H1 (cell line): ENCODE data around the gene GYPC. TPM values are rescaled to one million over a fixed set of nuclear protein-coding genes. Genes with fewer than 3 reads are reported as not detected.

Experiments used
- CTCF ChIA-PET: fragments of 300-600 bp; sonication (Branson Sonifier 250); formaldehyde crosslinking; loops from one replicate; lab custom pipeline; 2021; ENCODE audit not compliant: partially characterized antibody; lab: Charles Lee
- POLR2A ChIA-PET: fragments of 300-600 bp; sonication (Branson Sonifier 250); formaldehyde crosslinking; loops from one replicate; lab custom pipeline; 2021; ENCODE audit warnings: inconsistent platforms; ENCODE audit not compliant: partially characterized antibody; lab: Charles Lee
- DNase-seq, 2 experiments: peaks; one replicate each; pipeline versions ENCODE4 v3.0.0 to v3.0.0-alpha.2; 2010 to 2022; ENCODE audit warnings: low spot score in 2 of 2, low read depth in 1 of 2, mixed read lengths in 1 of 2
- FAIRE-seq: peaks from 2 replicates; lab custom pipeline; 2011; peaks lifted over from hg19 to GRCh38; lab: Jason Lieb, UNC
- H2AFZ ChIP-seq: 2 replicates; pipeline ENCODE4 v1.8.1; 2012; ENCODE audit warnings: low read length, inconsistent platforms
- H2AK5ac ChIP-seq: 2 replicates; pipeline ENCODE4 v1.6.1; 2013; ENCODE audit warnings: low read depth, low read length
- H2BK120ac ChIP-seq: replicated peaks from 2 replicates; pipeline ENCODE3; 2013; ENCODE audit warnings: low read depth, low read length, inconsistent platforms
- H2BK12ac ChIP-seq: 2 replicates; pipeline ENCODE4 v1.6.1; 2013; ENCODE audit warnings: low read depth, low read length
- H2BK15ac ChIP-seq: 2 replicates; pipeline ENCODE4 v1.6.1; 2013; ENCODE audit warnings: low read length
- H2BK20ac ChIP-seq: 2 replicates; pipeline ENCODE4 v1.6.1; 2013; ENCODE audit warnings: low read length
- H2BK5ac ChIP-seq: 2 replicates; pipeline ENCODE4 v1.6.1; 2013; ENCODE audit warnings: low read depth, low read length
- H3K14ac ChIP-seq: 2 replicates; pipeline ENCODE4 v1.6.1; 2013; ENCODE audit warnings: inconsistent platforms; ENCODE audit not compliant: insufficient read length
- H3K18ac ChIP-seq: 2 replicates; pipeline ENCODE4 v1.6.1; 2013; ENCODE audit warnings: low read length; ENCODE audit errors: extremely low read depth
- H3K23ac ChIP-seq: 2 replicates; pipeline ENCODE4 v1.6.1; 2013; ENCODE audit warnings: inconsistent platforms; ENCODE audit not compliant: insufficient read length
- H3K23me2 ChIP-seq: 2 replicates; pipeline ENCODE4 v1.6.1; 2013; ENCODE audit warnings: low read depth, low read length
- H3K27ac ChIP-seq: 2 replicates; pipeline ENCODE4 v1.6.1; 2011; ENCODE audit warnings: low read depth, low read length, inconsistent platforms
- H3K27me3 ChIP-seq, 4 experiments: replicated peaks in 1 of 4; 1 replicate in 1 of 4; 2 replicates in 3 of 4; pipeline versions ENCODE4 v1.6.1 to v1.8.1; 2011 to 2013; ENCODE audit warnings: low read length in 3 of 4, mild to moderate bottlenecking in 3 of 4, inconsistent platforms in 2 of 4, mixed read lengths in 2 of 4, moderate library complexity in 1 of 4; ENCODE audit not compliant: control insufficient read depth in 3 of 4, insufficient read depth in 3 of 4; ENCODE audit errors: extremely low read depth in 1 of 4
- H3K36me3 ChIP-seq, 4 experiments: 2 replicates each; pipeline versions ENCODE4 v1.6.1 to v1.8.1; 2011 to 2013; ENCODE audit warnings: mild to moderate bottlenecking in 4 of 4, low read length in 3 of 4, moderate library complexity in 2 of 4, control low read depth in 1 of 4, inconsistent platforms in 1 of 4; ENCODE audit not compliant: insufficient read depth in 4 of 4, control insufficient read depth in 2 of 4
- H3K4ac ChIP-seq: replicated peaks from 2 replicates; pipeline ENCODE3; 2013; ENCODE audit warnings: low read length, low read depth, mixed read lengths, inconsistent platforms; ENCODE audit not compliant: insufficient read length
- H3K4me1 ChIP-seq, 4 experiments: replicated peaks in 1 of 4; 1 replicate in 1 of 4; 2 replicates in 3 of 4; pipeline versions ENCODE4 v1.6.1 to v1.8.1; 2011 to 2013; ENCODE audit warnings: low read length in 3 of 4, inconsistent platforms in 2 of 4, mixed read lengths in 1 of 4; ENCODE audit not compliant: insufficient read depth in 4 of 4, control insufficient read depth in 3 of 4
- H3K4me2 ChIP-seq, 2 experiments: 2 replicates each; pipeline versions ENCODE4 v1.6.1 to v1.8.1; 2011 to 2013; ENCODE audit warnings: low read depth in 2 of 2, low read length in 2 of 2, control low read depth in 1 of 2, inconsistent platforms in 1 of 2, mild to moderate bottlenecking in 1 of 2; ENCODE audit not compliant: insufficient read depth in 1 of 2
- H3K4me3 ChIP-seq, 4 experiments: fragments of 200-600, 300-600 bp in 1 of 4; sonication (generic), shearing (Covaris generic), sonication (Bioruptor Twin) in 1 of 4; 2 replicates each; pipeline versions ENCODE4 v1.5.1 to v1.8.1; 2011 to 2016; ENCODE audit warnings: low read length in 4 of 4, low read depth in 3 of 4, control low read depth in 2 of 4, inconsistent platforms in 2 of 4, mild to moderate bottlenecking in 2 of 4, mixed read lengths in 1 of 4, moderate library complexity in 1 of 4; ENCODE audit not compliant: insufficient read depth in 2 of 4; ENCODE audit errors: extremely low read depth in 1 of 4
- H3K56ac ChIP-seq: replicated peaks from 2 replicates; pipeline ENCODE3; 2013; ENCODE audit warnings: low read depth, mild to moderate bottlenecking, mixed read lengths, low read length, inconsistent platforms; ENCODE audit not compliant: insufficient read length
- H3K79me1 ChIP-seq: 2 replicates; pipeline ENCODE4 v1.6.1; 2013; ENCODE audit warnings: low read depth, low read length, control low read depth
- H3K79me2 ChIP-seq, 2 experiments: 2 replicates each; pipeline versions ENCODE4 v1.6.1 to v1.8.1; 2012 to 2013; ENCODE audit warnings: low read length in 2 of 2, mild to moderate bottlenecking in 2 of 2, inconsistent platforms in 1 of 2; ENCODE audit not compliant: insufficient read depth in 2 of 2, control insufficient read depth in 1 of 2
- H3K9ac ChIP-seq, 4 experiments: replicated peaks in 1 of 4; 1 replicate in 1 of 4; 2 replicates in 3 of 4; pipeline versions ENCODE4 v1.6.1 to v1.8.1; 2011 to 2013; ENCODE audit warnings: low read depth in 3 of 4, low read length in 3 of 4, control low read depth in 2 of 4, mild to moderate bottlenecking in 2 of 4, moderate library complexity in 2 of 4, inconsistent platforms in 1 of 4; ENCODE audit errors: extremely low read depth in 1 of 4
- H3K9me3 ChIP-seq, 2 experiments: 2 replicates each; pipeline versions ENCODE4 v1.6.1 to v1.8.1; 2012 to 2013; ENCODE audit warnings: mild to moderate bottlenecking in 2 of 2, moderate library complexity in 2 of 2, control low read depth in 1 of 2, inconsistent platforms in 1 of 2, low read depth in 1 of 2, low read length in 1 of 2, mixed read lengths in 1 of 2; ENCODE audit not compliant: insufficient read depth in 2 of 2
- H4K20me1 ChIP-seq, 2 experiments: replicated peaks in 1 of 2; 2 replicates each; pipeline versions ENCODE3 to v1.8.1; 2011 to 2013; ENCODE audit warnings: inconsistent platforms in 2 of 2, low read length in 2 of 2, mild to moderate bottlenecking in 1 of 2; ENCODE audit not compliant: insufficient read depth in 2 of 2, control insufficient read depth in 1 of 2
- H4K5ac ChIP-seq: 2 replicates; pipeline ENCODE4 v1.6.1; 2013; ENCODE audit warnings: low read length, low read depth, mixed read lengths, inconsistent platforms; ENCODE audit not compliant: insufficient read length
- H4K8ac ChIP-seq: 2 replicates; pipeline ENCODE4 v1.8.0; 2013; ENCODE audit warnings: mild to moderate bottlenecking, moderate library complexity, low read length, inconsistent platforms; ENCODE audit not compliant: insufficient read depth; ENCODE audit errors: extremely low read depth
- H4K91ac ChIP-seq: replicated peaks from 2 replicates; pipeline ENCODE3; 2013; ENCODE audit warnings: low read length, mixed read lengths, inconsistent platforms; ENCODE audit not compliant: insufficient read length
- BCL11A ChIP-seq, 2 experiments: IDR thresholded peaks; one replicate each; pipeline ENCODE4 v1.6.1; 2011; ENCODE audit warnings: low read depth in 2 of 2, low read length in 2 of 2, mild to moderate bottlenecking in 2 of 2
- CBX5 ChIP-seq: fragments of 300-800, 300-1000 bp; sonication (generic); IDR thresholded peaks from 2 replicates; pipeline ENCODE4 v1.7.1; 2016; ENCODE audit warnings: antibody characterized with exemption, low read length, low read depth
- EGR1 ChIP-seq: IDR thresholded peaks from 2 replicates; pipeline ENCODE4 v1.6.1; 2011; ENCODE audit warnings: low read depth, low read length, borderline replicate concordance
- JUND ChIP-seq: IDR thresholded peaks from 2 replicates; pipeline ENCODE4 v1.6.1; 2011; ENCODE audit warnings: mild to moderate bottlenecking, improper control_type of control experiment, low read length
- RAD21 ChIP-seq, 2 experiments: IDR thresholded peaks in 1 of 2; conservative IDR thresholded peaks in 1 of 2; 2 replicates each; pipeline ENCODE4 v1.6.1; 2011; ENCODE audit warnings: low read depth in 2 of 2, low read length in 2 of 2, improper control_type of control experiment in 1 of 2, inconsistent platforms in 1 of 2, mild to moderate bottlenecking in 1 of 2, moderate library complexity in 1 of 2
- SUZ12 ChIP-seq: fragments of 200-600 bp; sonication (generic); IDR thresholded peaks from 2 replicates; pipeline ENCODE4 v1.6.1; 2012; ENCODE audit warnings: mild to moderate bottlenecking, inconsistent platforms, low read length, moderate library complexity, mixed read lengths
- TAF1 ChIP-seq: IDR thresholded peaks from 2 replicates; pipeline ENCODE4 v1.6.1; 2011; ENCODE audit warnings: mild to moderate bottlenecking, low read depth, low read length
- WGBS, 2 experiments: shearing (Covaris generic) in 1 of 2; methylation state at CpG; one replicate each; pipeline versions ENCODE4 v1.1.6 to v1.1.7; 2013 to 2015; ENCODE audit warnings: low lambda C conversion rate in 2 of 2, mixed read lengths in 2 of 2, inconsistent platforms in 1 of 2, low coverage in 1 of 2, missing lambda C conversion rate in 1 of 2; ENCODE audit not compliant: insufficient replicate concordance in 2 of 2, insufficient coverage in 1 of 2, insufficient read length in 1 of 2; ENCODE audit errors: extremely low coverage in 1 of 2, missing lambda C conversion rate in 1 of 2; 5-methylcytosine and 5-hydroxymethylcytosine counted together
- polyA plus RNA-seq, 7 experiments: library from polyadenylated mRNA; depleted of rRNA in 3 of 7; stranded (reverse) in 5 of 7; unstranded in 2 of 7; fragments of >200 nt in 5 of 7; fragments of 200-250 nt in 2 of 7; gene quantifications; 1 replicate in 5 of 7; 2 replicates in 1 of 7; 4 replicates in 1 of 7; pipeline versions ENCODE4 v1.2.1 to v1.2.3, GENCODE V29; 2011 to 2013; ENCODE audit warnings: missing spikeins in 2 of 7, mixed read lengths in 2 of 7
- total RNA-seq: library from RNA; stranded (reverse); fragmentation: NEBNext Ultra II Directional; extraction: Animal tissue kit (Norgen Biotek cat#: 25700); gene quantifications from 2 replicates; pipeline ENCODE4 v1.2.1, GENCODE V29; 2021

Gene GYPC
- total and polyA plus RNA-seq, 2 of the 8 experiments (the other 6 are each of a cell fraction or from before 2014, with no cell fraction given): 26.8 to 53.6 TPM

GRCh38 chr2:126620302-126620701 lies 35.7 kb upstream of the GYPC start:
- no peak overlapping the region for H4K91ac ChIP-seq
- H3K56ac ChIP-seq: no peak overlapping the region
- H2AFZ ChIP-seq: no peak overlapping the region
- no peak overlapping the region for H3K18ac ChIP-seq
- H3K9ac ChIP-seq: no peak overlapping the region
- H4K20me1 ChIP-seq: no peaks in the 10 kb centered on the region
- POLR2A ChIA-PET: no interaction called here
- TF ChIP-seq SUZ12: no peak
- TF ChIP-seq BCL11A (IDR thresholded peaks at IDR 0.05; ENCODE audit: low read depth in 2 of 2, low read length in 2 of 2): no peak
- no peak for TF ChIP-seq CBX5
- TF ChIP-seq JUND: no peak
- no peak for TF ChIP-seq TAF1
- no peak for TF ChIP-seq EGR1
- TF ChIP-seq RAD21 (IDR thresholded peaks at IDR 0.05 in 1 of 2, conservative IDR thresholded peaks at IDR 0.05 in 1 of 2; ENCODE audit: low read depth in 2 of 2, low read length in 2 of 2): no peak
- no peak overlapping the region for H2BK20ac ChIP-seq
- no peak overlapping the region for H3K4me3 ChIP-seq
- WGBS, 2 experiments: 92% methylated on average over 2 of the region's 2 CpGs; no CpG with 5 or more reads in 1 of the 2 experiments
- H3K27me3 ChIP-seq: no peaks in the 10 kb centered on the region
- H2BK5ac ChIP-seq: no peak overlapping the region
- no peaks in the 10 kb centered on the region for H3K79me2 ChIP-seq
- H3K9me3 ChIP-seq: no peaks in the 10 kb centered on the region
- no peak overlapping the region for H3K4me2 ChIP-seq
- no peak overlapping the region for H3K23ac ChIP-seq
- H2AK5ac ChIP-seq: no peak overlapping the region
- no peaks in the 10 kb centered on the region for H3K79me1 ChIP-seq
- H4K5ac ChIP-seq: no peak overlapping the region
- no peak overlapping the region for H4K8ac ChIP-seq
- H3K27ac ChIP-seq: no peak overlapping the region
- H2BK12ac ChIP-seq: no peak overlapping the region
- no peak overlapping the region for H2BK120ac ChIP-seq
- H3K36me3 ChIP-seq: no peaks in the 10 kb centered on the region
- DNase-seq: no peak
- no peaks in the 10 kb centered on the region for H3K4me1 ChIP-seq
- FAIRE-seq: no peak
- no peaks in the 10 kb centered on the region for H3K23me2 ChIP-seq
- CTCF ChIA-PET: interaction anchor here (1.2 kb wide), 1 partner anchor 23 kb away, joined by 3 read pairs; no protein-coding TSS in a partner anchor
- H3K4ac ChIP-seq: no peak overlapping the region
- H3K14ac ChIP-seq: no peak overlapping the region
- H2BK15ac ChIP-seq: no peak overlapping the region
